SU-DHL-6 (cell line): Measurements from ENCODE around the gene KCNJ4.

Source experiments
- H2AFZ ChIP-seq: fragments of 200-600 bp; sonication (generic); 2 replicates; pipeline ENCODE4 v1.6.1; 2014; ENCODE audit warnings: low read depth, mild to moderate bottlenecking, moderate library complexity, mixed read lengths, antibody characterized with exemption, low read length; ENCODE audit not compliant: severe bottlenecking
- H3F3A ChIP-seq: fragments of 200-600 bp; shearing (Covaris generic); 2 replicates; pipeline ENCODE4 v1.6.0; 2016; ENCODE audit warnings: antibody characterized with exemption, mild to moderate bottlenecking; ENCODE audit not compliant: insufficient read depth
- H3K27ac ChIP-seq: fragments of 200-600 bp; sonication (generic); 2 replicates; pipeline ENCODE4 v1.5.1; 2016; ENCODE audit warnings: low read depth, mild to moderate bottlenecking, low read length, moderate library complexity, mixed read lengths
- H3K27me3 ChIP-seq: fragments of 200-600 bp; sonication (generic), shearing (Covaris generic); 2 replicates; pipeline ENCODE4 v1.6.0; 2014; ENCODE audit warnings: mild to moderate bottlenecking, low read length
- H3K36me3 ChIP-seq: fragments of 200-600 bp; sonication (generic); 2 replicates; pipeline ENCODE4 v1.6.1; 2014; ENCODE audit warnings: mild to moderate bottlenecking, low read length, mixed read lengths
- H3K4me2 ChIP-seq: fragments of 300-600, 200-600 bp; shearing (Covaris generic), sonication (generic); 2 replicates; pipeline ENCODE4 v1.6.0; 2014; ENCODE audit warnings: low read length, low read depth, mild to moderate bottlenecking; ENCODE audit not compliant: poor library complexity, severe bottlenecking
- H3K4me3 ChIP-seq: fragments of 200-600 bp; sonication (generic); 2 replicates; pipeline ENCODE4 v1.5.1; 2014; ENCODE audit warnings: antibody characterized with exemption, low read length, mild to moderate bottlenecking, mixed read lengths; ENCODE audit not compliant: insufficient read depth, poor library complexity, severe bottlenecking
- H3K79me2 ChIP-seq: fragments of 200-600 bp; sonication (generic); 2 replicates; pipeline ENCODE4 v1.6.1; 2014; ENCODE audit warnings: mild to moderate bottlenecking, low read length, moderate library complexity; ENCODE audit not compliant: insufficient read depth
- H3K9ac ChIP-seq: fragments of 200-600 bp; sonication (generic); 2 replicates; pipeline ENCODE4 v1.7.0; 2014; ENCODE audit warnings: mild to moderate bottlenecking, low read length
- H3K9me2 ChIP-seq: fragments of 200-600 bp; sonication (generic); replicated peaks from 2 replicates; pipeline ENCODE4 v1.6.1; 2014; ENCODE audit warnings: low read length; ENCODE audit not compliant: insufficient read depth
- H3K9me3 ChIP-seq: fragments of 200-600 bp; sonication (generic); 2 replicates; pipeline ENCODE4 v1.6.1; 2014; ENCODE audit warnings: low read length, mixed read lengths; ENCODE audit not compliant: insufficient read depth
- H4K20me1 ChIP-seq: fragments of 200-600 bp; sonication (generic); 2 replicates; pipeline ENCODE4 v1.6.1; 2014; ENCODE audit warnings: low read depth, mild to moderate bottlenecking, antibody characterized with exemption, low read length, moderate library complexity, mixed read lengths
- EZH2phosphoT487 ChIP-seq: fragments of 200-600 bp; sonication (generic), shearing (Covaris generic); conservative IDR thresholded peaks from 2 replicates; pipeline ENCODE4 v1.6.1; 2018; ENCODE audit warnings: mild to moderate bottlenecking, antibody characterized with exemption, low read length, moderate library complexity, mixed read lengths
- TF ChIP-seq, protein P1 (sequence below): fragments of 200-600 bp; sonication (generic); IDR thresholded peaks from one replicate; pipeline ENCODE4 v1.5.1; 2017; ENCODE audit warnings: antibody characterized with exemption, mild to moderate bottlenecking, low read length, moderate library complexity; ENCODE audit not compliant: insufficient read depth, poor library complexity, severe bottlenecking

Gene KCNJ4

GRCh38 chr22:38497869-38498268 is 42.9 kb upstream of the KCNJ4 start:
- TF ChIP-seq, protein P1, sequence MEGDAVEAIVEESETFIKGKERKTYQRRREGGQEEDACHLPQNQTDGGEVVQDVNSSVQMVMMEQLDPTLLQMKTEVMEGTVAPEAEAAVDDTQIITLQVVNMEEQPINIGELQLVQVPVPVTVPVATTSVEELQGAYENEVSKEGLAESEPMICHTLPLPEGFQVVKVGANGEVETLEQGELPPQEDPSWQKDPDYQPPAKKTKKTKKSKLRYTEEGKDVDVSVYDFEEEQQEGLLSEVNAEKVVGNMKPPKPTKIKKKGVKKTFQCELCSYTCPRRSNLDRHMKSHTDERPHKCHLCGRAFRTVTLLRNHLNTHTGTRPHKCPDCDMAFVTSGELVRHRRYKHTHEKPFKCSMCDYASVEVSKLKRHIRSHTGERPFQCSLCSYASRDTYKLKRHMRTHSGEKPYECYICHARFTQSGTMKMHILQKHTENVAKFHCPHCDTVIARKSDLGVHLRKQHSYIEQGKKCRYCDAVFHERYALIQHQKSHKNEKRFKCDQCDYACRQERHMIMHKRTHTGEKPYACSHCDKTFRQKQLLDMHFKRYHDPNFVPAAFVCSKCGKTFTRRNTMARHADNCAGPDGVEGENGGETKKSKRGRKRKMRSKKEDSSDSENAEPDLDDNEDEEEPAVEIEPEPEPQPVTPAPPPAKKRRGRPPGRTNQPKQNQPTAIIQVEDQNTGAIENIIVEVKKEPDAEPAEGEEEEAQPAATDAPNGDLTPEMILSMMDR, result no peak
- no peak for TF ChIP-seq EZH2phosphoT487
- H3K79me2 ChIP-seq, result peaks cover 58% of the 10 kb centered on the region
- H3K27ac ChIP-seq, result no peak overlapping the region
- no peaks in the 10 kb centered on the region for H3K27me3 ChIP-seq
- no peaks in the 10 kb centered on the region for H3K9me3 ChIP-seq
- H4K20me1 ChIP-seq, result peaks cover 43% of the 10 kb centered on the region
- H3K9me2 ChIP-seq, result no peaks in the 10 kb centered on the region
- H2AFZ ChIP-seq, result no peak overlapping the region
- peaks cover 76% of the 10 kb centered on the region for H3K36me3 ChIP-seq
- H3K4me3 ChIP-seq, result no peak overlapping the region
- H3K4me2 ChIP-seq, result no peak overlapping the region
- H3K9ac ChIP-seq, result no peak overlapping the region
- peaks cover 29% of the 10 kb centered on the region; the same call in 1 of the 2 replicates for H3F3A ChIP-seq

DNA sequence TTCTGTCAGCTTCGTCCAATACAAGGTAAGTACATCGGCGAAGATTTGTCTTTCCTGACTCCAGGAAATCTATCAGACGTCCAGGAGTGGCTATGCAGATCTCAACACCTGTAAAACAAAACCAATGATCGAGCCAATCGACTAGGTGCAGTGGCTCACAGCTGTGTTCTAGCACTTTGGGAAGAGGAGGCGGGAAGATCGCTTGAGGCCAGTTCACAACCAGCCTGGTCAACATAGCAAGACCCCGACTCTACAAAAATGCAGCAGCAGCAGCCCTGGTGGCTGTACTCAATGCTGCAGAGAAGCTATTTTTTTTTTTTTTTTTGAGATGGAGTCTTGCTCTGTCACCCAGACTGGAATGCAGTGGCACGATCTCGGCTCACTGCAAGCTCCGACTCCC is 39.9 kb upstream of the KCNJ4 start:
- Histone ChIP-seq H3K9me3 (no peaks in the 10 kb centered on the region), H3K27me3 (no peaks in the 10 kb centered on the region), H2AFZ (no peak overlapping the region), H3K36me3 (peaks cover 85% of the 10 kb centered on the region), H3K4me2 (no peak overlapping the region), H3K4me3 (no peak overlapping the region), H3K79me2 (peaks cover 35% of the 10 kb centered on the region), H4K20me1 (peaks cover 34% of the 10 kb centered on the region; the same call in 1 of the 2 replicates), H3K9ac (no peak overlapping the region), H3K27ac (no peak overlapping the region), H3K9me2 (no peaks in the 10 kb centered on the region), H3F3A (peaks cover 35% of the 10 kb centered on the region; the same call in 1 of the 2 replicates)
- TF ChIP-seq, protein P1, result no peak
- TF ChIP-seq EZH2phosphoT487, result no peak

GRCh38 chr22:38494498-38494897 is 39.5 kb upstream of the KCNJ4 start:
- H3K36me3 ChIP-seq, result peaks cover 87% of the 10 kb centered on the region
- no peak overlapping the region for H3K9ac ChIP-seq
- H3F3A ChIP-seq, result peaks cover 35% of the 10 kb centered on the region; the same call in 1 of the 2 replicates
- H4K20me1 ChIP-seq, result peaks cover 34% of the 10 kb centered on the region; the same call in 1 of the 2 replicates
- no peaks in the 10 kb centered on the region for H3K9me3 ChIP-seq
- H3K4me2 ChIP-seq, result no peak overlapping the region
- TF ChIP-seq EZH2phosphoT487, result no peak
- TF ChIP-seq, protein P1, result no peak
- no peak overlapping the region for H3K4me3 ChIP-seq
- H3K27ac ChIP-seq, result no peak overlapping the region
- H3K79me2 ChIP-seq, result peaks cover 31% of the 10 kb centered on the region
- H3K9me2 ChIP-seq, result no peaks in the 10 kb centered on the region
- H3K27me3 ChIP-seq, result no peaks in the 10 kb centered on the region
- H2AFZ ChIP-seq, result no peak overlapping the region
